ENCODE results near the gene NLRP8.

DNA sequence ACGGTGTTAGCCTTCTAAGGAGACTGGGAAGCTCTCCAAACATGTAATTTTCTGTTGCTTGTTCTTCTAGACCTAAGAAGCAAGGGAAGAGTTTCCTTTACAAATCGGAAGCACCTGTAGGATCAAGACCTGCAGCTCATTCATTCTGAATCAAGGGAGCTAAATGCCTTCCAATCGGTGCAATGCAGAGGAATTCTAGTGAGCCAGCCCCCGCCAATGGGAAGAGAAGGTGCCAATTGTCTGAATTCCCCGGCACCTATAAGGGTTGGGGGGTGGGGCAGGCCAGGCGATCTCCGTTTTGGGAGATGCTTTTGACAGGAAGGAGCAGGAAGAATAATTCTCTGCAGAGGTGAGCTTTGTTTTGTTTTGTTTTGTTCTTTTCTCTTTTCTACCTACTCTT lies 8.4 kb upstream of the NLRP8 start:
- TF ChIP-seq, protein P1, sequence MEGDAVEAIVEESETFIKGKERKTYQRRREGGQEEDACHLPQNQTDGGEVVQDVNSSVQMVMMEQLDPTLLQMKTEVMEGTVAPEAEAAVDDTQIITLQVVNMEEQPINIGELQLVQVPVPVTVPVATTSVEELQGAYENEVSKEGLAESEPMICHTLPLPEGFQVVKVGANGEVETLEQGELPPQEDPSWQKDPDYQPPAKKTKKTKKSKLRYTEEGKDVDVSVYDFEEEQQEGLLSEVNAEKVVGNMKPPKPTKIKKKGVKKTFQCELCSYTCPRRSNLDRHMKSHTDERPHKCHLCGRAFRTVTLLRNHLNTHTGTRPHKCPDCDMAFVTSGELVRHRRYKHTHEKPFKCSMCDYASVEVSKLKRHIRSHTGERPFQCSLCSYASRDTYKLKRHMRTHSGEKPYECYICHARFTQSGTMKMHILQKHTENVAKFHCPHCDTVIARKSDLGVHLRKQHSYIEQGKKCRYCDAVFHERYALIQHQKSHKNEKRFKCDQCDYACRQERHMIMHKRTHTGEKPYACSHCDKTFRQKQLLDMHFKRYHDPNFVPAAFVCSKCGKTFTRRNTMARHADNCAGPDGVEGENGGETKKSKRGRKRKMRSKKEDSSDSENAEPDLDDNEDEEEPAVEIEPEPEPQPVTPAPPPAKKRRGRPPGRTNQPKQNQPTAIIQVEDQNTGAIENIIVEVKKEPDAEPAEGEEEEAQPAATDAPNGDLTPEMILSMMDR (IDR thresholded peaks at IDR 0.05): no peak
- TF ChIP-seq EZH2 (IDR thresholded peaks at IDR 0.05; ENCODE audit: borderline replicate concordance, insufficient read depth, low read depth, low read length, poor library complexity, severe bottlenecking): no peak
